Hematopoietic multipotent progenitor cell (in vitro differentiated cells): ENCODE data around the gene POMT1. TPM values are rescaled to one million over a fixed set of nuclear protein-coding genes. Genes with fewer than 3 reads are reported as not detected.

Source experiments
- DNase-seq, 3 donors: peaks; one replicate each; pipeline ENCODE4 v3.0.0-alpha.2; 2011 to 2015; ENCODE audit warnings: low read depth in 2 of 3, low spot score in 2 of 3
- total RNA-seq: library from RNA; depleted of rRNA; stranded (reverse); fragments of >200 nt; gene quantifications from one replicate; pipeline ENCODE4 v1.2.3, GENCODE V29; 2012

POMT1 gene
- total RNA-seq, 1 donor: 36.9 TPM

GRCh38 chr9:131522257-131523085 is 19.8 kb downstream of the POMT1 start:
- no peak for DNase-seq

- no peak for DNase-seq
Observed at GRCh38 chr9:131523086-131523388, 20.3 kb downstream of the POMT1 start.

GRCh38 chr9:131523451-131524435 is 21.0 kb downstream of the POMT1 start:
- no peak for DNase-seq

- no peak for DNase-seq
Observed at GRCh38 chr9:131524665-131525315, 22.1 kb downstream of the POMT1 start.

- no peak for DNase-seq
Observed at GRCh38 chr9:131525643-131526565, 23.2 kb downstream of the POMT1 start.

- no peak for DNase-seq
Observed at GRCh38 chr9:131528186-131528585, 25.5 kb downstream of the POMT1 start.

- no peak for DNase-seq
Observed at GRCh38 chr9:131528886-131529505, 26.3 kb downstream of the POMT1 start.

- DNase-seq: no peak
Observed at GRCh38 chr9:131529597-131530545, 27.2 kb downstream of the POMT1 start.

GRCh38 chr9:131530546-131530919 is 27.8 kb downstream of the POMT1 start:
- DNase-seq: no peak

GRCh38 chr9:131530920-131531832 is 28.5 kb downstream of the POMT1 start, which contains the start of gene UCK1:
Gene UCK1, minus strand, starts transcription at chr9:131531263. Its CDS starts 89 bp downstream, at chr9:131531174.
- DNase-seq: peak; percentile 69 to 82 (median 79)

- DNase-seq: peak in 2 of 3 donors; percentile 61 to 83
Observed at GRCh38 chr9:131534721-131535237, 32.1 kb downstream of the POMT1 start.

- DNase-seq: no peak
Observed at GRCh38 chr9:131537946-131538345, 35.2 kb downstream of the POMT1 start.

- no peak for DNase-seq
Observed at GRCh38 chr9:131539223-131539923, 36.7 kb downstream of the POMT1 start.

- DNase-seq: peak in 1 of 3 donors; percentile 39
Observed at GRCh38 chr9:131543141-131543540, 40.4 kb downstream of the POMT1 start.

GRCh38 chr9:131545003-131545785 is 42.5 kb downstream of the POMT1 start, which contains the start of gene PRRT1B:
Gene PRRT1B, plus strand, starts transcription at chr9:131545523. Its CDS starts 93 bp downstream, at chr9:131545616.
- no peak for DNase-seq
